NCI-H1048 (cell line): ENCODE measurements around the gene PTPRG.

Experiments
- DNase-seq: peaks from one replicate; lab custom pipeline; 2025; lab: John Stamatoyannopoulos, UW

PTPRG gene

DNA sequence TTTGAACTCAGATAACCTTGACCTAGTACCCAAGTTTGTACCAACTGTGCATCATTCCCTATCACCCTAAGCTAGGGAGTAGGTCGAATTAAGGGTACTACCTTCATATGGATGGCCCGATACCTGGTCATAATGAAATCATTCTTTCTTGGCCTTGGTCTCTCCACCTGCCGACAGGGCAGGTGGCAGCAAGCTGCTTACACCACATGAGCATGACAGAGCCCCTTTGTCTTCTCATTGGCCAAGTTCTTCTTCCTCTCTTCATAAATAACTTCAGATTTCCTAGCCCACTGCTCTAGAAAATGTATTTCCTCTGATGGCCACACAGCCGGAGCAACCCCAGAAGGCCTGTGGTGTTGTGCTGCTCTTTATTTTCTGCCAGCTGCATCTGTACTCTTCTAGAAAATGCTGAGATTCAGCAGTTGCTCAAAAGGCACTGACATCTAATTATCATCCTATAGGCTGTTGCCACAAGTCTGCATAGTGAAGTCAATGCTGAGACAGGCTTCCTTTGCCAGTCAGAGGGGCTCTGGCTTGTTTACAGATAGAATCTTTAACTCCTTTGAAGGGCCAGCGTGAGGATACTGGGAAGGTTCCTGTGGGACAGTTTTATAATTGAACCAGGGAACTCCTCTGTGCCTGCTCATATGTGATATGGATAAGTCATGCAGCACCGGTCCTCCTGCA lies 304.2 kb downstream of the PTPRG start:
- DNase-seq = no peak

- DNase-seq = no peak
Observed at GRCh38 chr3:61866153-61866542, 304.8 kb downstream of the PTPRG start.

DNA sequence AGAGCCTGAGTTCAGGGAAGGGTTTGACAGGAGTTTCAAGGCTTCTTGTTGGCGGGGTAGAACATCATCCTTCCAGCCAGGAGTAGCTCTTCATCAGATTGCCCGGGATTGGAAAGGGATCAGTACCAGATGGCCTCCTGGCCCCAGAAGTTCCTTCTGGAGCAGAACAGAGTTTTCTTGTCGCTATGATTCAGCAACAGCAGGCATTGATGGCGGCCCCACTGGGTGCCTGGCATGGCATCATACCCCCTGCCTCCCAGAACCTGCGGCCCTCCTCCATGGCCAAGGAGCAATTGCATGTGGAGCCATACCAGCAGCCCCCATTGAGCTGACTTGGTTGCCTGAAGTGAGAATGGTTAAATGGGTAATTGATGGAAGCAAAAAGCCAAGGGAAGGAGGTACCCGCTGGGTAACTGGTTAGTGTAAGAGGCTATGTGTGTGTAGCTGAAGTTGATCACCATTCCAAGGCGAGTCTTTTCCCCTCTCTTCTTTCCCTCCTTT lies 305.6 kb downstream of the PTPRG start:
- DNase-seq = no peak

DNA sequence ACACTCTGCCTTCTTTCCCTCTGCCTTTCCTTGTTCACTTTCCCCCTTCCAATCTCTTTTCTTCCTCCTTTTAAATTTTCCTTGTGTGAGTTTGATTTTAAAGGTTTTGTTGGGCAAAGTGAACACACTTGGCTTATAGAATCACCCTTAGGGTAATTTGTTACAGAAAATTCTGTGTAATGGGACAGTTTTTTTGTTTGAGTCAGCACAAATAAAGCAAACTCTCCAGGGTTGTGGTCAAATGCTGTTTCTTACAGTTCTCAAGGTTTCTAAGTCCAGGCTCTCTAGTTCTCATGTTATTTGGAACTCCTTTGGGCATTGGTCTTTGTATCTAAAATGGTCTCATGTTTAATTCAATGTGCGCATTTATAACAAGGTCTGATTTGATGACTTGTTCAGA lies 307.1 kb downstream of the PTPRG start:
- no peak for DNase-seq

DNA sequence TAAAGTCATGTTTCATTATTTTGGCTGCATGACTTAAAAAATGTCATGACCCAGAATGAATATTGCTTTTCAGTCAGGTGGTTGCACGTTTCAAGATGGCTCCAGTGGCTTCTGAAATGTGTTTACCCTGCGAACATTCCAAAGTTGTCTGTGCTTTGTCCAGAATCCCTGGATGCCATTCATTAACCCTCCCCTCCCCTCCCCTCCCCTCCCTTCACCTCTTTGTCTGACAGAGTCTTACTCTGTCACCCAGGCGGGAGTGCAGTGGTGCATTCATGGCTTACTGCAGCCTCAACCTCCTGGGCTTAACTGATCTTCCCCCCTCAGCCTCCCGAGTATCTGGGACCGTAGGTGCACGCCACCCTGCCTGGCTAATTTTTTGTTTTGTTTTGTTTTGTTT lies 308.0 kb downstream of the PTPRG start:
- no peak for DNase-seq

DNA sequence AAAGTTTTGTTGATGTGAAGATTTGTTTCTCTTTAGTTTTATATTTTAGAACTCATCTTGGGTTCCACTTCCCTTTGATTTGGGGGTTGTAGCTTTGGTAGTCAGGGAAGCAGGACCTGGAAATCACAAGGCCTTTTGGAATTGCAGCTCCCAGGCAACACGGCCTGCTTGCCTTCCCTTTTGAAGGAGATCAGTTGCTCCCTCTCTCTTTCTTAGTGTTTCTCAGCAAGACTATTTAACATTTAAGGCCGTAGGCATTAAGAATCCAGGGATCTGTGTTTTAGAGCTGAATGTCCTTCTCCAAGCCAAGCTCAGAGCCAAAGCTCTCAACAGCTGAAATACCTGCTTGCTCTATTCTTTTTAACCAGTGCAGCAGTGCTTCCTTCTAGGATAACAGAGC lies 310.3 kb downstream of the PTPRG start:
- DNase-seq = no peak

DNA sequence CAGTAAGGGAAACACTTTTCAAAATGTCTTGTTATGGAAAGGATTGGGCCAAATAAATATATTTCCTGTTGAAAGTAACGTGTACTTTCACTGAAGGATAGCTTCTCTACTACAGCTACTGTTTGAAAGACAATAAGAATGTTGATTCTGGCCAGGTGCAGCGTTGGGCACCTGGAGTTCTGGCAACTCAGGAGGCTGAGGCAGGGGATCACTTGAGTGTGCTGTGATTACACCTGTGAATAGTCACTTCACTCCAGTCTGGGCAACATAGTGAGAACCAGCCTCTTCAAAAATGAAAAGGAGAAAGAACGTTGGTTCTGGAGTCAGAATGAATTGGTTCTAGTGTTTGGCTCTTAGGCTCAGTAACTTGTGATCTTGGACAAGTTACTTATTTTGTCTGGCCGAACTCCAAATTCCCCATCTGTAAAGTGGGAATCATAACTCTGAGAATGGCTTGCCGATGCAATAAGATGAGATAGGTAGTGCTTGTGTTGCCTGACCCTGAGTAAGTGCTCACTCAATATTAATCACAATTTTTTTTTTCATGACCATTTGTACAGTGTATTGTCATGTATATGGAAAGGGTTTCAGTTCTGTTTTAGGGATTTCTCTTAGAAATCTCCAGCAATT lies 310.8 kb downstream of the PTPRG start:
- DNase-seq = no peak

DNA sequence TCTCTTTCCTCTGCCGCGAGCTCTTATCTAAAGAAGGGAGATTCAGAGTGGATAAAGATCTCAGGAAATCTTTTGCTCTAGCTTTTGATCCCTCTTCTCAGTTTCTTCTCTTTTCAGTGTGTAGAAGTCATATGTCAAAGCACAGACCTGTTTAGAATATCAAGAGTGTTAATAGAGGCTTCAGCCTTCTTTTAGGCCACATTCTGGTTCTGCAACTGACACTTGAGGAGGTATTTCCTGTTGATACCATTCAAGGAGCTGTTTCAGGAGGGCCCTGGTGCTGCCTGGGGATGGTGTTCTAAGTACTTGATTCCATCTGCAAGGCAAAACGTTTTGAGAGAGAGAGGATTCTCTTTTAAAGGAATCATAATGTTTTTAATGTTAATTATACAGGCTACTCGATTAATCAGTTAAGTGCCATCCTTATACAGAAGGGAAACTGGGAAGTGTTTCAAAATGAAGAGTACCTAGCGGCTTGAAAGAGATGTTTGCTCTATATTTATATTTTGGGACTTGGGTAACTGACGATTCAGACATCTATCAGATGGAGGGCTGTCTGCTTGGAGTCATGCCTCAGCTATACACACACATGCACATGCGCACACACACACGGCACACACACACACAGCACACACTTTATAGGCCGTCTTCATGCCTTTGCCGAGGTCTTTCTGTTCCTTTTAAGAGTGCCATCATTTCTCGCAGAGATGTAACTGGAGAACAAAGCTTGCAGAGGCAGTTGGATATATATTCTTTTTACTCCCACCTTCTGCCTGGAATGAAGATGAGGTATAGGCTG lies 313.9 kb downstream of the PTPRG start:
- no peak for DNase-seq

GRCh38 chr3:61875976-61876671 lies 314.8 kb downstream of the PTPRG start:
- no peak for DNase-seq

DNA sequence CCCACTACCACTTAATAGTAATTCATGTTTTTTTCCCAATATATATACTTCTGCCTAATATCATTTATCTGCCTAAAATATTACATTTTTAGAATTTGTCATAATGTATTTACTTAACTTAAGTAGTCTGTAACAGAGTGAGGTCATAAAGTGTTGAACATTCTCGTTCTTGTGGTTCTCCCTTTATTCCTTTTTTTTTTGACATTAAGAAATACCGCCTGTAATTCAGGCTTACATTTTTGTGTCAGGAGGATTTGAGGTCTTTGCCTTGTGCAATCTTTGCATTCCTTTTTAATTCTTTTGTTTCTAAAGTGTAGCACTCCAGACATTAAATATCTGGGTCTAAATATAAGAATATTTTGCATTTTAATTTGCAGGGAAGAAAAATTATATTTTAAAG lies 315.4 kb downstream of the PTPRG start:
- DNase-seq = no peak

GRCh38 chr3:61877359-61878138 lies 316.2 kb downstream of the PTPRG start:
- DNase-seq = no peak

DNA sequence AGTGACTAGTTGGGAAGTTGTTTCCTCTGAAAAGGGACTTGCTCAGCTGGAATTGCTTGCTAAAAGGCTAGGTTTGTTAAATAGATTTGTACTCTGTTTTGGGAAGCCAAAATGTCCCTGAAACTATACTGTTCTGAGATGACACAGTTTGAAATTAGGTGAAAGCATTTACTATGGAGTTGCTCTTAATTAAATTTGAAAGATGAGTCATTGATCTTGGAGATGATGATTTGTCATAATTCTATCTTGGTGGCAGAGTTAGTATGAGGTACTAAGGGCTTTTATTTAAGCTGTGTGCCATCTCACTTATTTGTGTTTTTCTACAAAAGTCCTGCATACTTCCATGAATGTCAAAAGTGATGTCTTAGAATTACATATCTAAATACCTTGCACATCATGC lies 320.9 kb downstream of the PTPRG start:
- no peak for DNase-seq

- no peak for DNase-seq
Observed at GRCh38 chr3:61884794-61885193, 323.4 kb downstream of the PTPRG start.

DNA sequence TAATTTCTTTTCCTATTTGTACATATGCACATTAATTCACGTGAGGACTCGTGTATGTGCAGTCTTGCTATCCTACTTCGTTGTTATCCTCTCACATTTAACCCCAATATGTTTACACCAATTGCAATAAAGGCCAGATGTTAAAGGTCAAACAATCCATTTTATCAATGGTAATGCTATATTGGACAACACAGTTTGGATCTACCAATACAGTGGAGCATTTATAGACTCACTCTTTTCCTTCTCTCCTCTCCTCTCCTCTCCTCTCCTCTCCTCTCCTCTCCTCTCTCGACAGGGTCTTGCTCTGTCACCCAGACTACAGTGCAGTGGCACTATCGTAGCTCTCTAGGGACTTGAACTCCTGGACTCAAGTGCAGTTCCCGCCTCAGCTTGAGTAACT lies 324.0 kb downstream of the PTPRG start:
- no peak for DNase-seq

GRCh38 chr3:61887206-61887605 lies 325.8 kb downstream of the PTPRG start:
- no peak for DNase-seq

- DNase-seq = no peak
Observed at GRCh38 chr3:61889259-61889658, 327.9 kb downstream of the PTPRG start.

GRCh38 chr3:61890167-61890566 lies 328.8 kb downstream of the PTPRG start:
- no peak for DNase-seq

GRCh38 chr3:61890586-61890985 lies 329.2 kb downstream of the PTPRG start:
- DNase-seq = no peak

DNA sequence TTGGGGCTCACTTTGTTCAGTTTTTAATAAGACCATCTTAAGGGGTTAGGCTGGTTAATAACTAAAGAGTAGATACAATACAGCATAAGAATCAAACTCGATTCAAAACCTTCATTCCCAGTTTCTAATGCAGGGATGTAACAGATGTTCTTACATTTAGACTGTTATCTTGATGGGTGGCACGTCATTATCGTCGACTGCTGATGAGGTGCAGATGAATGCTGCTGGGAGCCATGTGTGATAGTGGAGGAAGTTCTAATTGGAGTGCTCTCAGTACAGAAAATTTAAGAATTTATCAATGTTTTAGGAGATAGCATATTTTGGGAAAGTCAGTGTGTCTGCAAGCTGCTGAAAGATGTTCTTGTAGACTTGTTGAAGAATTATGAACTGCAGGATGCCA lies 331.5 kb downstream of the PTPRG start:
- DNase-seq = no peak

GRCh38 chr3:61893840-61894566 lies 332.6 kb downstream of the PTPRG start:
- DNase-seq = no peak
